ENCODE data around the gene USPL1. TPM values are rescaled to one million over a fixed set of nuclear protein-coding genes. Genes with fewer than 3 reads are reported as not detected.

USPL1 gene
- total and polyA plus RNA-seq, 2 of the 13 experiments (the other 11 are each of a cell fraction or from before 2014, with no cell fraction given): 13.7 to 15.9 TPM

GRCh38 chr13:30652746-30653386 lies 35.1 kb downstream of the USPL1 start:
- Histone ChIP-seq H2AFZ (ENCODE audit: low read length) (no peak overlapping the region), H3K79me2 (ENCODE audit: insufficient read depth, low read length) (no peaks in the 10 kb centered on the region), H3K36me3 (replicated peaks in 1 of 2; ENCODE audit: control insufficient read depth in 1 of 2, insufficient read depth in 2 of 2, low read length in 2 of 2) (peaks cover 8 to 61% of the 10 kb centered on the region in 2 experiments), H3K4me2 (ENCODE audit: low read depth, low read length) (no peak overlapping the region), H3K9me3 (ENCODE audit: low read length) (no peaks in the 10 kb centered on the region), H3K27ac (ENCODE audit: extremely low read length, insufficient read depth, low read length) (no peak overlapping the region), H3K27me3 (ENCODE audit: control insufficient read depth in 1 of 2, insufficient read depth in 2 of 2, low read length in 2 of 2) (no peaks in the 10 kb centered on the region), H4K20me1 (ENCODE audit: insufficient read depth, low read length) (no peaks in the 10 kb centered on the region), H3K4me1 (ENCODE audit: insufficient read depth, low read length) (peaks cover 10% of the 10 kb centered on the region), H3K9ac (ENCODE audit: insufficient read depth, low read depth, low read length) (no peak overlapping the region), H3K4me3 (replicated peaks in 1 of 3; ENCODE audit: insufficient read depth in 1 of 3, low read depth in 2 of 3, low read length in 3 of 3) (no peak overlapping the region)
- TF ChIP-seq ZFAT (CRISPR knock-in tag; conservative IDR thresholded peaks at IDR 0.05): no peak
- no peak for TF ChIP-seq ZNF235 (CRISPR knock-in tag; IDR thresholded peaks at IDR 0.05; ENCODE audit: borderline replicate concordance)
- TF ChIP-seq HOXA7 (CRISPR knock-in tag; IDR thresholded peaks at IDR 0.05): no peak
- TF ChIP-seq ZC3H4 (CRISPR knock-in tag; IDR thresholded peaks at IDR 0.05; ENCODE audit: borderline replicate concordance): no peak
- TF ChIP-seq ZBTB25 (CRISPR knock-in tag; IDR thresholded peaks at IDR 0.05): no peak
- no peak for ATAC-seq
- WGBS (ENCODE audit: low lambda C conversion rate): 100% methylated on average over 1 of the region's 1 CpG
- intact Hi-C loops (cut with micrococcal nuclease; ENCODE audit: unreplicated experiment) (no loop called here), in situ Hi-C loops (cut with HindIII; ENCODE audit: extremely low pct_ligation_motif_present, low pct_unique_long_range_greater_than_20kb) (no loop called here)
- no TSS peak for BruUV-seq (replicated peaks)
- FAIRE-seq: no peak
- DNase-seq (ENCODE audit: low spot score): no peak
- ChIA-PET CTCF (ENCODE audit: low intra/inter-chr PET ratio, low total read pairs) (no interaction called here), POLR2A (no interaction called here)

- H3K27me3 ChIP-seq (ENCODE audit: control insufficient read depth in 1 of 2, insufficient read depth in 2 of 2, low read length in 2 of 2): no peaks in the 10 kb centered on the region
- no peaks in the 10 kb centered on the region for H4K20me1 ChIP-seq (ENCODE audit: insufficient read depth, low read length)
- WGBS (ENCODE audit: low lambda C conversion rate): 96% methylated on average over 1 of the region's 1 CpG
- H3K36me3 ChIP-seq (replicated peaks in 1 of 2; ENCODE audit: control insufficient read depth in 1 of 2, insufficient read depth in 2 of 2, low read length in 2 of 2): peaks cover 8 to 60% of the 10 kb centered on the region in 2 experiments
- no peak overlapping the region for H3K9ac ChIP-seq (ENCODE audit: insufficient read depth, low read depth, low read length)
- H3K4me3 ChIP-seq (replicated peaks in 1 of 3; ENCODE audit: insufficient read depth in 1 of 3, low read depth in 2 of 3, low read length in 3 of 3): no peak overlapping the region
- ATAC-seq (no peak), FAIRE-seq (no peak), DNase-seq (ENCODE audit: low spot score) (no peak)
- no peak overlapping the region for H3K4me2 ChIP-seq (ENCODE audit: low read depth, low read length)
- no peaks in the 10 kb centered on the region for H3K4me1 ChIP-seq (ENCODE audit: insufficient read depth, low read length)
- no peak overlapping the region for H3K27ac ChIP-seq (ENCODE audit: extremely low read length, insufficient read depth, low read length)
- POLR2A ChIA-PET: no interaction called here
- no peaks in the 10 kb centered on the region for H3K79me2 ChIP-seq (ENCODE audit: insufficient read depth, low read length)
- no TSS peak for BruUV-seq (replicated peaks)
- intact Hi-C loops (cut with micrococcal nuclease; ENCODE audit: unreplicated experiment): no loop called here
- no peak overlapping the region for H2AFZ ChIP-seq (ENCODE audit: low read length)
- H3K9me3 ChIP-seq (ENCODE audit: low read length): no peaks in the 10 kb centered on the region
- in situ Hi-C loops (cut with HindIII; ENCODE audit: extremely low pct_ligation_motif_present, low pct_unique_long_range_greater_than_20kb): no loop called here
- CTCF ChIA-PET (ENCODE audit: low intra/inter-chr PET ratio, low total read pairs): no interaction called here
- TF ChIP-seq SRSF4 (IDR thresholded peaks at IDR 0.05; ENCODE audit: low read depth, low read length, poor library complexity, severe bottlenecking) (no peak), ZNF646 (CRISPR knock-in tag; IDR thresholded peaks at IDR 0.05) (no peak), HNF1B (CRISPR knock-in tag; IDR thresholded peaks at IDR 0.05) (no peak)
Observed at GRCh38 chr13:30654430-30654829, 36.7 kb downstream of the USPL1 start.
